Mesothelial cell of epicardium (in vitro differentiated cells): ENCODE measurements around the gene C10orf67. TPM values are rescaled to one million over a fixed set of nuclear protein-coding genes. Genes with fewer than 3 reads are reported as not detected.
A peak's percentile ranks its signal among the peaks of the same experiment; 100 is the strongest.
"Not testable (repeated sequence)": the region's sequence is repeated elsewhere in the genome, so short reads cannot be mapped to it uniquely, and the experiment has no call there.

Experiments
- DNase-seq, 2 experiments: peaks; one replicate each; pipeline ENCODE4 v3.0.0; 2021; ENCODE audit warnings: low spot score in 2 of 2; ENCODE audit not compliant: unreplicated experiment in 2 of 2
- H3K27ac Mint-ChIP-seq: 2 replicates; pipeline ENCODE4 v1.8.0; 2021; ENCODE audit warnings: mixed read lengths
- H3K27me3 Mint-ChIP-seq: 2 replicates; pipeline ENCODE4 v1.8.0; 2021; ENCODE audit warnings: low read depth, mixed read lengths
- H3K36me3 Mint-ChIP-seq: 2 replicates; pipeline ENCODE4 v1.8.0; 2021; ENCODE audit warnings: mixed read lengths
- H3K4me1 Mint-ChIP-seq: 2 replicates; pipeline ENCODE4 v1.8.0; 2021; ENCODE audit warnings: mixed read lengths
- H3K4me3 Mint-ChIP-seq: 2 replicates; pipeline ENCODE4 v1.8.0; 2021; ENCODE audit warnings: mild to moderate bottlenecking, moderate library complexity, mixed read lengths
- H3K9me3 Mint-ChIP-seq: 2 replicates; pipeline ENCODE4 v1.8.0; 2021; ENCODE audit warnings: mixed read lengths
- total RNA-seq: library from RNA; stranded (reverse); gene quantifications from 3 replicates; pipeline ENCODE4 v1.2.1, GENCODE V29; 2021
- TF ChIP-seq, protein P1 (sequence below): fragments of 200-600 bp; sonication (generic); IDR thresholded peaks from one replicate; pipeline ENCODE4 v1.5.0; 2021; ENCODE audit warnings: antibody characterized with exemption; ENCODE audit not compliant: unreplicated experiment

C10orf67 gene
- total RNA-seq, 1 donor from 2014 or later = 0.11 TPM

DNA sequence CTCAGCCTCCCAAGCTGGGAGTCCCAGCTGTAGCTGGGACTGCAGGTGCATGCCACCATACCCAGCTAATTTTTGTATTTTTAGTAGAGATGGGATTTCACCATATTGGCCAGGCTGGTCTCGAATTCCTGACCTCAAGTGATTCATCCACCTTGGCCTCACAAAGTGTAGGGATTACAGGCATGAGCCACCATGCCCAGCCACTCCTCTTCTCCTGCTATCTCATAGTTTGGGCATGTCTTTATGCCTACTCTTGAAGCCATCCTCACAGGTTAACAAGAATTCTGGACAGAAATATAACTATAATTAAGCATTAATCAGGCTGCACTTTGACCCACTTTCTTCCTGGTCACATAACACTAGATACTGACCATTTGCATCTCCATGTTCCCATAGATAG lies 28.6 kb upstream of the C10orf67 start:
- Mint-ChIP-seq H3K4me3 (no peak overlapping the region), H3K4me1 (peaks cover 17% of the 10 kb centered on the region), H3K36me3 (no peaks in the 10 kb centered on the region), H3K27me3 (no peaks in the 10 kb centered on the region), H3K9me3 (no peaks in the 10 kb centered on the region), H3K27ac (no peak overlapping the region)
- DNase-seq = no peak
- TF ChIP-seq, protein P1, sequence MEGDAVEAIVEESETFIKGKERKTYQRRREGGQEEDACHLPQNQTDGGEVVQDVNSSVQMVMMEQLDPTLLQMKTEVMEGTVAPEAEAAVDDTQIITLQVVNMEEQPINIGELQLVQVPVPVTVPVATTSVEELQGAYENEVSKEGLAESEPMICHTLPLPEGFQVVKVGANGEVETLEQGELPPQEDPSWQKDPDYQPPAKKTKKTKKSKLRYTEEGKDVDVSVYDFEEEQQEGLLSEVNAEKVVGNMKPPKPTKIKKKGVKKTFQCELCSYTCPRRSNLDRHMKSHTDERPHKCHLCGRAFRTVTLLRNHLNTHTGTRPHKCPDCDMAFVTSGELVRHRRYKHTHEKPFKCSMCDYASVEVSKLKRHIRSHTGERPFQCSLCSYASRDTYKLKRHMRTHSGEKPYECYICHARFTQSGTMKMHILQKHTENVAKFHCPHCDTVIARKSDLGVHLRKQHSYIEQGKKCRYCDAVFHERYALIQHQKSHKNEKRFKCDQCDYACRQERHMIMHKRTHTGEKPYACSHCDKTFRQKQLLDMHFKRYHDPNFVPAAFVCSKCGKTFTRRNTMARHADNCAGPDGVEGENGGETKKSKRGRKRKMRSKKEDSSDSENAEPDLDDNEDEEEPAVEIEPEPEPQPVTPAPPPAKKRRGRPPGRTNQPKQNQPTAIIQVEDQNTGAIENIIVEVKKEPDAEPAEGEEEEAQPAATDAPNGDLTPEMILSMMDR = no peak

DNA sequence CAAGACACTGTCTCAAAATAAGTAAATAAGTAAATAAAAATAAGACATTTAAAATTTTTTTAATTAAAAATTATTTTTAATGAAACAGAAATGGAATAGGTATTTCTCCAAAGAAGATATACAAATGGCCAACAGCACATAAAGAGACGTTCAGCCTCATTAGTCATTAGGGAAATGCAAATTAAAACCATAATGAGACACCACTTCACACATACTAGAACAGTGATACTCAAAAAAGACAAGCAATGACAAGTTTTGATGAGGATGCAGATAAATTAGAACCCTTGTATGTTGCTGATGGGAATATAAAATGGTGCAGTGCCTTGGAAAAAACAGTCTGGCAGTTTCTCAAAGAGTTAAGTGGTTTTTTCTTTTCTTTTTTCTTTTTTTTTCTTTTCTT lies 26.5 kb upstream of the C10orf67 start:
- Mint-ChIP-seq H3K36me3 (no peaks in the 10 kb centered on the region), H3K27ac (no peak overlapping the region)
- TF ChIP-seq, protein P1 = no peak

DNA sequence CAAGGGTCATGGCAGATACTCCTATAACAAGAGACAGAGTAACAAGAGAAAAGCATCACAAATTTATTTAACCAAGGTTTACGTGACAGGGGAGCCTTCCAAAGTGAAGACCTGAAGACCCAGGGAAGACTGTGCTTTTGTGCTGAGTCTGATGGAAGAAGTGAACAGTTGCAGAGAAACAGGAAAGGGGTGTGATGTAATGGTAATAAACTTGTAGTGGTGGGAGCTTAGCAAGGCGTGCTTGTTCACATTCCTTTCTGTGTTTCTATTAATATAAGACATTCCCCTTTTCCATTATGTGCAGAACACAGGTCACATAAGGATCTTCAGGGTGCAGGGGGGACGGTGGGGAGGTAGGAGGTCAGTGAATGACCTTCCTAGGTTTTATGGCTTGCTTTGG lies 25.5 kb upstream of the C10orf67 start:
- peaks cover 12% of the 10 kb centered on the region for H3K4me1 Mint-ChIP-seq
- no peak for DNase-seq
- H3K4me3 Mint-ChIP-seq = no peak overlapping the region
- TF ChIP-seq, protein P1 = no peak
- H3K9me3 Mint-ChIP-seq = no peaks in the 10 kb centered on the region
- no peaks in the 10 kb centered on the region for H3K36me3 Mint-ChIP-seq
- H3K27ac Mint-ChIP-seq = peak overlapping the region; percentile 86
- H3K27me3 Mint-ChIP-seq = no peaks in the 10 kb centered on the region

More for the DNA sequence above, 26.5 kb upstream of the C10orf67 start:
- H3K4me1 Mint-ChIP-seq = peaks cover 17% of the 10 kb centered on the region
- no peaks in the 10 kb centered on the region for H3K27me3 Mint-ChIP-seq
- DNase-seq = no peak
- no peaks in the 10 kb centered on the region for H3K9me3 Mint-ChIP-seq
- no peak overlapping the region for H3K4me3 Mint-ChIP-seq

DNA sequence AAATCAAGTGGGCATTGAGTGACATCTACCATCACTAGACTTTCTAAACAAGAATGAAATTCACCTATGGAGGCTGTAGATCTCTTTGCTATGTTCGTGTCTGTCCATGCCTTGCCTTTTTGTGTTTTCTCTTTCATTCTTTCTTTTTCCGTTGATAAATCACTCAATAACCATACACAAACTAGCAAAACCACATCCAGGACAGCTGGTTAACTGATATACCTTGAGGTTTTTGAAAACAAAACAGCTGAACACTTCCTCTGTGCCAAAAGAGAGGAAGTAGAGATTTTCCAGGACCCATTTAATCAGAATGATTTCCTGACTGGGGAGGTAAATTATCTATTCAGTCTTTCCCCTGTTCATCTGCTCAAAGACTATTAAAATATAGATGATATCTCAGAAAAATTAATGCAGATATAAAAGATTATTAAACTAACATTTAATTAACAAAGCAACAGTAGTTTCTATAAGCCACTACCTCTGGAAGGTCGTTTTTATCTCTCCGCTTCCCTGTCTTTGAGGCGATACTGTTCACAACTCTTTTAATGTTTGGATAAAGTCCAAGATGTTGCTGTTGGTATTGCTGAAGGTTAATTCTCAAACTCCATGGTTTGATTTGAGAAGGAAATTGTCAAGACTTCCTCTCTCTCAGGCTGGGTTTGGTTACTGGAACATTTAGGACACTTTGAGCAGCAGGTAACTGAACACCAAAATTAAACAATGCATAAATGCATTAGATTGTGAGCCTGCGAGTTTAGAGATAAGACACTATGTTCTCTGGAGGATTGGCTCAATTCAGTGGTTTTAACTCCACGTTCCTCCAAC lies 24.4 kb upstream of the C10orf67 start:
- TF ChIP-seq, protein P1 = no peak
- no peaks in the 10 kb centered on the region for H3K9me3 Mint-ChIP-seq
- peaks cover 12% of the 10 kb centered on the region for H3K4me1 Mint-ChIP-seq
- H3K4me3 Mint-ChIP-seq = no peak overlapping the region
- H3K36me3 Mint-ChIP-seq = no peaks in the 10 kb centered on the region
- H3K27ac Mint-ChIP-seq = no peak overlapping the region
- no peak for DNase-seq
- H3K27me3 Mint-ChIP-seq = no peaks in the 10 kb centered on the region

DNA sequence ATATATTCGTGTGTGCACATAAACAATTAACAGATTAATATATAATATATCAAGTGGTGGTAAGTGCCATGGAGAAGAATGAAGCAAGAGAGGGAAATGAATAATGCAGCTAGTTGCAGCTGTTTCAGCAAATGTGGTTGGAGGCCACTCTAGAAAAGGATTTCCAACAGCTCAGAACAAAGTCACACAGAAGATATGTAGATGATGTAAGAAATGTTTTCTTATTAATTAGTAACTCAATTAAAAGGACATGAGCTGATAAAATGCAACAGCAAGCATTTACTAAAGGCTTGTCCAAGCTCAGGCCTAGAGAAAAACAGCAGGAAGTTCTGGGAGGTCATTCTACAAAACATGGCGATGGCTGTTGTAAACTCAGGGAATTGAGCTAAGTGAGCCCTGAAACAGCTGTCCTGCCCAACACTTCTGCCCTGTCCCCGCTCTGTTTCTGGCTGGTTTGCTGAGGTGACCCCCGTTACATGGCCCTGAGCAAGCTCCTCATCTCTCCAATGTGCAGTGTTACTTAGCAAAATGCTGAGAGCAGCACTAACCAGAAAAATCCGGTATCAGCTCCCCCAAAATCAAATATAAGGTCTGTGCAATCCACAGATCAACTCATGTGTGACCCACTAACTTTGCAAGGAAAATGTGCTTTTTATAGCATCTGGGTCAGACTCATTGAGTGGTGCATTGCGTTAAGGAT lies 23.4 kb upstream of the C10orf67 start:
- no peaks in the 10 kb centered on the region for H3K9me3 Mint-ChIP-seq
- TF ChIP-seq, protein P1 = no peak
- no peak overlapping the region for H3K4me3 Mint-ChIP-seq
- no peaks in the 10 kb centered on the region for H3K27me3 Mint-ChIP-seq
- DNase-seq = no peak
- H3K36me3 Mint-ChIP-seq = no peaks in the 10 kb centered on the region
- peaks cover 12% of the 10 kb centered on the region for H3K4me1 Mint-ChIP-seq
- no peak overlapping the region for H3K27ac Mint-ChIP-seq

DNA sequence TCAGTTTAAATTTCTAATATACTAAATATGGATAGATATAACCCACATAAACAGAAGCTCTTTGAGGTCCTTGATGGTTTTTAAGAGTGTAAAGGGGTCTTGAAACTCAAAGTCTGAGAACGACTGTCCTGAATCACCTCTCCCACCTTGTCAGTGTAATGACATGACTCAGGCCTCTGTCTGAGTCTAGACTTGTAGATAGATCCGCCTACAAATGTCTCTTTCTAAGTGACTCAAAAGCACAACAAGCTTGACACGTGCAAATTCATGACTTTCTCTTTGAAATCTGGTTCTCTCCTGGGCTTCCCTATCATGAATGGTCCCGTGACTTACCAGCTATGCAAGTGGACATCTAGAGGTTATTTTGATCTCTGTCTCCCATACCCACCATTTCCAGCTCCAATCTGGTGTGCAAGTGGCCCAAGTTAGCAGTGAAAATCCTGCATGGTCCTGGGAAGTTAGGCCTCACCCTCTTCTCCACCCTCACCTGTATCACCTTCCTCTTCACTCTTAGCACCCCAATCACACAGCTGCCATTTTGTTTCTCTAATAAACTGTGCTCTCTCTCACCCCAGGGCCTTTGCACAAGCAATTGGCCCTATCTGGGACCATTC lies 20.9 kb upstream of the C10orf67 start:
- DNase-seq, H3K4me3 Mint-ChIP-seq, H3K27me3 Mint-ChIP-seq, H3K27ac Mint-ChIP-seq, H3K9me3 Mint-ChIP-seq, H3K36me3 Mint-ChIP-seq: not testable (repeated sequence)
- peaks cover 12% of the 10 kb centered on the region for H3K4me1 Mint-ChIP-seq
